GM23338 (cell line): ENCODE results near the gene USP36. TPM values are rescaled to one million over a fixed set of nuclear protein-coding genes. Genes with fewer than 3 reads are reported as not detected.

Experiments
- ATAC-seq: fragments of 200-7000 bp; cut with Tn5 transposase; 3 replicates; pipeline ENCODE4 v1.9.1; 2020
- DNase-seq: peaks from one replicate; pipeline ENCODE4 v3.0.0-alpha.2; 2015; ENCODE audit warnings: low spot score
- H2AFZ ChIP-seq: fragments of 200-600 bp; sonication (generic); 2 replicates; pipeline ENCODE4 v1.8.0; 2016; ENCODE audit warnings: antibody characterized with exemption, mild to moderate bottlenecking, moderate library complexity
- H3F3A ChIP-seq: fragments of 200-600 bp; sonication (generic); replicated peaks from 2 replicates; pipeline ENCODE4 v1.8.0; 2017; ENCODE audit warnings: antibody characterized with exemption, mixed run types, low read depth
- H3K27ac ChIP-seq: fragments of 200-600 bp; sonication (generic); 2 replicates; pipeline ENCODE4 v1.6.1; 2016; ENCODE audit warnings: low read depth
- H3K27me3 ChIP-seq: fragments of 200-600 bp; sonication (generic); 2 replicates; pipeline ENCODE4 v1.8.0; 2016; ENCODE audit warnings: mild to moderate bottlenecking, mixed run types, moderate library complexity; ENCODE audit not compliant: insufficient read depth
- H3K36me3 ChIP-seq: fragments of 200-600 bp; sonication (generic); 2 replicates; pipeline ENCODE4 v1.8.0; 2016; ENCODE audit warnings: mild to moderate bottlenecking; ENCODE audit not compliant: insufficient read depth
- H3K4me1 ChIP-seq: fragments of 200-600 bp; sonication (generic); 2 replicates; pipeline ENCODE4 v1.8.0; 2016; ENCODE audit warnings: mild to moderate bottlenecking, moderate library complexity; ENCODE audit not compliant: insufficient read depth
- H3K4me2 ChIP-seq: fragments of 200-600 bp; sonication (generic); 2 replicates; pipeline ENCODE4 v1.7.1; 2017; ENCODE audit warnings: mixed run types
- H3K4me3 ChIP-seq: fragments of 200-600 bp; sonication (generic); 2 replicates; pipeline ENCODE4 v1.6.1; 2016; ENCODE audit warnings: mixed run types
- H3K79me2 ChIP-seq: fragments of 200-600 bp; sonication (generic); replicated peaks from 2 replicates; pipeline ENCODE4 v1.8.0; 2017; ENCODE audit warnings: mild to moderate bottlenecking; ENCODE audit not compliant: insufficient read depth
- H3K9me2 ChIP-seq: fragments of 200-600 bp; sonication (generic); 2 replicates; pipeline ENCODE4 v1.8.0; 2017; ENCODE audit not compliant: insufficient read depth
- H4K20me1 ChIP-seq: fragments of 200-600 bp; sonication (generic); replicated peaks from 2 replicates; pipeline ENCODE4 v1.8.0; 2017; ENCODE audit warnings: mild to moderate bottlenecking; ENCODE audit not compliant: insufficient read depth
- H3K27ac Mint-ChIP-seq: 2 replicates; pipeline ENCODE4 v1.8.0; 2020; ENCODE audit warnings: inconsistent platforms, mild to moderate bottlenecking, moderate library complexity, mixed read lengths
- H3K27me3 Mint-ChIP-seq: 3 replicates; pipeline ENCODE4 v1.8.0; 2022; ENCODE audit warnings: low read depth, mild to moderate bottlenecking, moderate library complexity, mixed read lengths, inconsistent platforms; ENCODE audit not compliant: insufficient read depth, poor library complexity
- H3K36me3 Mint-ChIP-seq: 3 replicates; pipeline ENCODE4 v1.8.0; 2021; ENCODE audit warnings: low read depth, mild to moderate bottlenecking, inconsistent platforms, moderate library complexity, mixed read lengths
- H3K4me1 Mint-ChIP-seq: 3 replicates; pipeline ENCODE4 v1.8.0; 2020; ENCODE audit warnings: mild to moderate bottlenecking, inconsistent platforms, mixed read lengths
- H3K4me3 Mint-ChIP-seq: 3 replicates; pipeline ENCODE4 v1.8.0; 2021; ENCODE audit warnings: moderate library complexity, mild to moderate bottlenecking, inconsistent platforms, mixed read lengths
- H3K9me3 Mint-ChIP-seq: 3 replicates; pipeline ENCODE4 v1.8.0; 2020; ENCODE audit warnings: moderate library complexity, mild to moderate bottlenecking, inconsistent platforms, mixed read lengths
- CREB1 ChIP-seq: fragments of 250-450 bp; sonication (Bioruptor Pico); IDR thresholded peaks from 2 replicates; pipeline ENCODE4 v1.5.0; 2020; ENCODE audit warnings: low read depth, mild to moderate bottlenecking, moderate library complexity
- EZH2 ChIP-seq: fragments of 200-600 bp; sonication (generic); IDR thresholded peaks from one replicate; pipeline ENCODE4 v1.8.0; 2017; ENCODE audit warnings: antibody characterized with exemption, mild to moderate bottlenecking, low read depth; ENCODE audit not compliant: unreplicated experiment
- EZH2phosphoT487 ChIP-seq: fragments of 200-600 bp; sonication (generic); IDR thresholded peaks from one replicate; pipeline ENCODE4 v1.8.1; 2018; ENCODE audit warnings: antibody characterized with exemption; ENCODE audit not compliant: unreplicated experiment
- JUNB ChIP-seq: IDR thresholded peaks from one replicate; pipeline ENCODE4 v1.6.1; 2016; ENCODE audit warnings: antibody characterized with exemption; ENCODE audit not compliant: unreplicated experiment
- NANOG ChIP-seq: IDR thresholded peaks from 2 replicates; pipeline ENCODE4 v1.6.1; 2016; ENCODE audit warnings: antibody characterized with exemption, borderline replicate concordance
- POLR2AphosphoS5 ChIP-seq: IDR thresholded peaks from 2 replicates; pipeline ENCODE4 v1.6.1; 2016; ENCODE audit warnings: antibody characterized with exemption, low read depth
- ZNF114 ChIP-seq: fragments of 250-450 bp; sonication (Bioruptor Pico); IDR thresholded peaks from 2 replicates; pipeline ENCODE4 v1.5.0; 2020; ENCODE audit warnings: mild to moderate bottlenecking, moderate library complexity
- polyA plus RNA-seq: library from polyadenylated mRNA; unstranded; fragments of >200 nt; fragmentation: Nextera tagmentation; extraction: Ambion mirVana; gene quantifications from 2 replicates; pipeline ENCODE4 v1.2.1, GENCODE V29; 2016
- total RNA-seq: library from RNA; depleted of rRNA; stranded (reverse); fragments of >200 nt; shearing (Covaris generic); gene quantifications from 2 replicates; pipeline ENCODE4 v1.2.3, GENCODE V29; 2014
- TF ChIP-seq, protein P1 (sequence below): IDR thresholded peaks from one replicate; pipeline ENCODE4 v1.6.1; 2018; ENCODE audit warnings: antibody characterized with exemption; ENCODE audit not compliant: unreplicated experiment
- TF ChIP-seq, protein P2 (sequence below): IDR thresholded peaks from 2 replicates; pipeline ENCODE4 v1.6.1; 2016; ENCODE audit warnings: antibody characterized with exemption

The USP36 gene
- total and polyA plus RNA-seq, 2 experiments from 2014 or later: 36.2 to 55.5 TPM

DNA sequence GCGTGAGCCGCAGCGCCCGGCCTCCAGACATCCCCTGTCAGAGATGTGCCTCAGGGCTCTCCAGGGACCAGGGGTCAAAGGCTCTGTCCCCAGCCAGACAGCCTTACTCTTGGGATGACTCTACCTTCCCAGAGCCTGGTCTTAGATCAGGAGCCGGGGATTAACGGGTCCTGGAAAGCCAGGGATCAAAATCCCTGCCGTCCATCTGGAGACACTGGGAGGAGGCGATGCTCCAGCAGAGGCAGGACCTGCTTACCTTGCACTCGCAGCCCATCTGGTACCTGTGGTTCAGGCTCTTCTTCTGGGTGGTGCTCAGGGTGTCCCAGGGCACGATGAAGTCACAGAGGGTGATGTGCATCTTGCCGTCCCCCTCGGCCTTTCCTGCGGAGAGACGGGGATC lies 16.7 kb upstream of the USP36 start (continued):
- no peak for TF ChIP-seq EZH2
- no peak for TF ChIP-seq NANOG
- no peak for TF ChIP-seq EZH2phosphoT487

DNA sequence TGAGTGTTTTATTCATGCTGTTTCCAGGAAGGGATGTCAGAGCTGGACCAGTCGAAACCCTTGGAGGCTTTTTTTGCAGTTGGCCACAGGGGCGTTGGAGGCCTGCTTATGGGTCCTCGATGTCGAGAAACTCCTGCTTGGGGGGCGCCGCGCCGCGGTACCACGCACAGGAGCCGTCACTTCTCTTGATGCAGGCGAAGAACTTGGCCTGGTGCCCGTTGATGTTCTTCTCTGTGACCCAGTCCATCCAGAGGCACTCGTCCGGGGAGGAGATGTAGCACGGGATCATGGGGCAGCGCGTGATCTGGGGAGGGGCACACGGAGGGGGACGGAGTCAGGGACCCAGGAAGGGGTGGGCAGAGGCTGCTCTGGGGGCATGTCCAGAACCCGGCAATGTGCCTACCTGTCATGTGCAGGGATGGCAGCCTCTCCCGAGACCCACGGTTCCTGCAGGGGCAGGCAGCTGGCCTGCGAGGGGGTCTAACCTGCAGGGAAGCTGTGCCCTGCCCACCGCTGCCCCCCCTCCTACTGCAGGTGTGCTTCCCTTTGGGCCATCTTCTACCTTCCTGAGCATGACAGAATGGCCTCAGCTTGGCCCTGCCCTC lies 15.0 kb upstream of the USP36 start:
- H3F3A ChIP-seq: no peaks in the 10 kb centered on the region
- H2AFZ ChIP-seq: no peak overlapping the region
- H3K36me3 ChIP-seq: no peaks in the 10 kb centered on the region
- DNase-seq: no peak
- no peaks in the 10 kb centered on the region for H3K9me2 ChIP-seq
- ATAC-seq: no peak
- TF ChIP-seq, protein P1, sequence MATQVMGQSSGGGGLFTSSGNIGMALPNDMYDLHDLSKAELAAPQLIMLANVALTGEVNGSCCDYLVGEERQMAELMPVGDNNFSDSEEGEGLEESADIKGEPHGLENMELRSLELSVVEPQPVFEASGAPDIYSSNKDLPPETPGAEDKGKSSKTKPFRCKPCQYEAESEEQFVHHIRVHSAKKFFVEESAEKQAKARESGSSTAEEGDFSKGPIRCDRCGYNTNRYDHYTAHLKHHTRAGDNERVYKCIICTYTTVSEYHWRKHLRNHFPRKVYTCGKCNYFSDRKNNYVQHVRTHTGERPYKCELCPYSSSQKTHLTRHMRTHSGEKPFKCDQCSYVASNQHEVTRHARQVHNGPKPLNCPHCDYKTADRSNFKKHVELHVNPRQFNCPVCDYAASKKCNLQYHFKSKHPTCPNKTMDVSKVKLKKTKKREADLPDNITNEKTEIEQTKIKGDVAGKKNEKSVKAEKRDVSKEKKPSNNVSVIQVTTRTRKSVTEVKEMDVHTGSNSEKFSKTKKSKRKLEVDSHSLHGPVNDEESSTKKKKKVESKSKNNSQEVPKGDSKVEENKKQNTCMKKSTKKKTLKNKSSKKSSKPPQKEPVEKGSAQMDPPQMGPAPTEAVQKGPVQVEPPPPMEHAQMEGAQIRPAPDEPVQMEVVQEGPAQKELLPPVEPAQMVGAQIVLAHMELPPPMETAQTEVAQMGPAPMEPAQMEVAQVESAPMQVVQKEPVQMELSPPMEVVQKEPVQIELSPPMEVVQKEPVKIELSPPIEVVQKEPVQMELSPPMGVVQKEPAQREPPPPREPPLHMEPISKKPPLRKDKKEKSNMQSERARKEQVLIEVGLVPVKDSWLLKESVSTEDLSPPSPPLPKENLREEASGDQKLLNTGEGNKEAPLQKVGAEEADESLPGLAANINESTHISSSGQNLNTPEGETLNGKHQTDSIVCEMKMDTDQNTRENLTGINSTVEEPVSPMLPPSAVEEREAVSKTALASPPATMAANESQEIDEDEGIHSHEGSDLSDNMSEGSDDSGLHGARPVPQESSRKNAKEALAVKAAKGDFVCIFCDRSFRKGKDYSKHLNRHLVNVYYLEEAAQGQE: no peak
- TF ChIP-seq, protein P2, sequence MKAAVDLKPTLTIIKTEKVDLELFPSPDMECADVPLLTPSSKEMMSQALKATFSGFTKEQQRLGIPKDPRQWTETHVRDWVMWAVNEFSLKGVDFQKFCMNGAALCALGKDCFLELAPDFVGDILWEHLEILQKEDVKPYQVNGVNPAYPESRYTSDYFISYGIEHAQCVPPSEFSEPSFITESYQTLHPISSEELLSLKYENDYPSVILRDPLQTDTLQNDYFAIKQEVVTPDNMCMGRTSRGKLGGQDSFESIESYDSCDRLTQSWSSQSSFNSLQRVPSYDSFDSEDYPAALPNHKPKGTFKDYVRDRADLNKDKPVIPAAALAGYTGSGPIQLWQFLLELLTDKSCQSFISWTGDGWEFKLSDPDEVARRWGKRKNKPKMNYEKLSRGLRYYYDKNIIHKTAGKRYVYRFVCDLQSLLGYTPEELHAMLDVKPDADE: no peak
- no peak for TF ChIP-seq JUNB
- no peak for TF ChIP-seq EZH2
- H4K20me1 ChIP-seq: no peaks in the 10 kb centered on the region
- no peaks in the 10 kb centered on the region for H3K27me3 ChIP-seq
- no peaks in the 10 kb centered on the region for H3K9me3 Mint-ChIP-seq
- H3K27ac ChIP-seq: no peak overlapping the region
- H3K4me2 ChIP-seq: no peak overlapping the region
- no peaks in the 10 kb centered on the region for H3K4me1 ChIP-seq
- H3K4me3 Mint-ChIP-seq: no peak overlapping the region
- no peaks in the 10 kb centered on the region for H3K4me1 Mint-ChIP-seq
- H3K27me3 Mint-ChIP-seq: peaks cover 5% of the 10 kb centered on the region
- no peaks in the 10 kb centered on the region for H3K36me3 Mint-ChIP-seq
- H3K4me3 ChIP-seq: no peak overlapping the region
- no peak overlapping the region for H3K27ac Mint-ChIP-seq
- no peaks in the 10 kb centered on the region for H3K79me2 ChIP-seq

DNA sequence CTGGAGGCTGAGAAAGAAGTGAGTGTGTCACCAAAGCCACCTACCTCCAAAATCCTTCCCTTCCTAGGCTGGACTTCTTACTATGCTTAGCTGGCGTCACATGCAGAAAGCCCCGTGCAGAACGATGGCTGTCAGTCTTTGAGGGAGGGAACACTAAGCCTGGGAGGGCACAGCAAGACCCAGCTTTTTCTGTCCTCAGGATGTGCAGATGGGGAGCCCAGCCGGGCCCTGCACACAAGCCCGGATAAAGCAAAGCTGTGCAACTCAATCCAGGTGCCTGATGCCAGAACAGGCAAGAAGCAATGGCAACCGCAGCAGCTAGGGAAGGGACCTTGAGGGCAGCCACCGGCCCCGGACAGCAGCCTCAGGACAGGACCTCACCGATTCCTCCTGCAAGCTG lies 13.9 kb upstream of the USP36 start:
- Mint-ChIP-seq H3K4me3 (no peak overlapping the region), H3K27ac (no peak overlapping the region), H3K9me3 (no peaks in the 10 kb centered on the region), H3K4me1 (no peaks in the 10 kb centered on the region), H3K36me3 (no peaks in the 10 kb centered on the region), H3K27me3 (peaks cover 2% of the 10 kb centered on the region)
- Histone ChIP-seq H2AFZ (no peak overlapping the region), H3F3A (no peaks in the 10 kb centered on the region), H3K79me2 (no peaks in the 10 kb centered on the region), H3K27ac (no peak overlapping the region), H3K27me3 (no peaks in the 10 kb centered on the region), H3K36me3 (no peaks in the 10 kb centered on the region), H3K4me2 (no peak overlapping the region), H3K9me2 (no peaks in the 10 kb centered on the region), H3K4me3 (no peak overlapping the region), H3K4me1 (no peaks in the 10 kb centered on the region), H4K20me1 (no peaks in the 10 kb centered on the region)
- DNase-seq: no peak
- ATAC-seq: no peak
- TF ChIP-seq POLR2AphosphoS5 (no peak), CREB1 (no peak), ZNF114 (CRISPR knock-in tag) (no peak), EZH2 (no peak)
- TF ChIP-seq, protein P1: no peak
